Endometrium (tissue), 2 donors: ENCODE measurements around the gene PLPPR2.
A peak's percentile ranks its signal among the peaks of the same experiment; 100 is the strongest.
"Not testable (repeated sequence)": the region's sequence is repeated elsewhere in the genome, so short reads cannot be mapped to it uniquely, and the experiment has no call there.

ENCODE experiments used
- FAIRE-seq: peaks from 2 replicates; lab custom pipeline; 2012; peaks lifted over from hg19 to GRCh38; lab: Jason Lieb, UNC
- donor health status: control.
- donor health status: control.

PLPPR2 gene

GRCh38 chr19:11373166-11373884 is 18.1 kb downstream of the PLPPR2 start:
- FAIRE-seq, result no peak

- no peak for FAIRE-seq
Observed at GRCh38 chr19:11373885-11374432, 18.7 kb downstream of the PLPPR2 start.

GRCh38 chr19:11374433-11375142 is 19.4 kb downstream of the PLPPR2 start, which contains the start of gene SWSAP1:
SWSAP1 (plus strand) TSS chr19:11374666; CDS start chr19:11374681, 15 bp downstream.
- peak; percentile 98 for FAIRE-seq

GRCh38 chr19:11375143-11375948 is 20.1 kb downstream of the PLPPR2 start:
- FAIRE-seq, result no peak

- no peak for FAIRE-seq
Observed at GRCh38 chr19:11377237-11377636, 22.0 kb downstream of the PLPPR2 start.

GRCh38 chr19:11377756-11378155 is 22.5 kb downstream of the PLPPR2 start:
- FAIRE-seq, result no peak

GRCh38 chr19:11378319-11379189 is 23.3 kb downstream of the PLPPR2 start:
- FAIRE-seq, result no peak

- not testable (repeated sequence) for FAIRE-seq
Observed at GRCh38 chr19:11379269-11379845, 24.1 kb downstream of the PLPPR2 start.

GRCh38 chr19:11379857-11380350 is 24.7 kb downstream of the PLPPR2 start:
- FAIRE-seq, result no peak

GRCh38 chr19:11380653-11381537 is 25.7 kb downstream of the PLPPR2 start:
- peak; percentile 59 for FAIRE-seq

GRCh38 chr19:11382898-11383705 is 27.9 kb downstream of the PLPPR2 start:
- FAIRE-seq, result no peak

- no peak for FAIRE-seq
Observed at GRCh38 chr19:11383706-11384048, 28.4 kb downstream of the PLPPR2 start.

GRCh38 chr19:11384778-11385129 is 29.5 kb downstream of the PLPPR2 start:
- no peak for FAIRE-seq

GRCh38 chr19:11387162-11388034 is 32.2 kb downstream of the PLPPR2 start:
- FAIRE-seq, result no peak

GRCh38 chr19:11390359-11390758 is 35.1 kb downstream of the PLPPR2 start:
- no peak for FAIRE-seq

GRCh38 chr19:11390933-11391680 is 35.9 kb downstream of the PLPPR2 start:
- FAIRE-seq, result no peak

GRCh38 chr19:11397089-11397610 is 41.9 kb downstream of the PLPPR2 start:
- no peak for FAIRE-seq
